ENCODE data around the gene TMEM220.
"Not testable (repeated sequence)": the region's sequence is repeated elsewhere in the genome, so short reads cannot be mapped to it uniquely, and the experiment has no call there.

DNA sequence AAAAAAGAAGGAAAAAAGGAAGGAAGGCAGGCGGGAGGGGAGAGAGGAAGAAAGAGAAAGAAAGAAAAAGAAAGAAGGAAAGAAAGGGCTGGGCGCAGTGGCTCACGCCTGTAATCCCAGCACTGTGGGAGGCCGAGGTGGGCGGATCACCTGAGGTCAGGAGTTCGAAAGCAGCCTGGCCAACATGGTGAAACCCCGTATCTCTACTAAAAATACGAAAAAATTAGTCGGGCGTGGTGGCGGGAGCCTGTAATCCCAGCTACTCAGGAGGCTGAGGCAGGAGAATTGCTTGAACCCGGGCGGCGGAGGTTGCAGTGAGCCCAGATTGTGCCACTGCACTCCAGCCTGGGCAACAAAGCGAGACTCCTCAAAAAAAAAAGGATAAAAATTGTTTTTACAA lies 424 bp upstream of the TMEM220 start:
- not testable (repeated sequence) for TF ChIP-seq CTCF, EZH2 (IDR thresholded peaks at IDR 0.05)
